NOMO-1 (cell line): ENCODE data around the gene KRT6A.
"Not testable (repeated sequence)": the region's sequence is repeated elsewhere in the genome, so short reads cannot be mapped to it uniquely, and the experiment has no call there.

ENCODE experiments used
- DNase-seq, 2 experiments: peaks; one replicate each; lab custom pipeline; 2025; ENCODE audit not compliant: unreplicated experiment in 2 of 2; lab: John Stamatoyannopoulos, UW

The KRT6A gene

GRCh38 chr12:52506858-52507715 is 14.0 kb upstream of the KRT6A start:
- DNase-seq = no peak

- no peak for DNase-seq
Measured at GRCh38 chr12:52502877-52503276, 9.8 kb upstream of the KRT6A start.

- DNase-seq = no peak
Measured at GRCh38 chr12:52501490-52501889, 8.4 kb upstream of the KRT6A start.

GRCh38 chr12:52500574-52500973 is 7.5 kb upstream of the KRT6A start:
- not testable (repeated sequence) for DNase-seq

DNA sequence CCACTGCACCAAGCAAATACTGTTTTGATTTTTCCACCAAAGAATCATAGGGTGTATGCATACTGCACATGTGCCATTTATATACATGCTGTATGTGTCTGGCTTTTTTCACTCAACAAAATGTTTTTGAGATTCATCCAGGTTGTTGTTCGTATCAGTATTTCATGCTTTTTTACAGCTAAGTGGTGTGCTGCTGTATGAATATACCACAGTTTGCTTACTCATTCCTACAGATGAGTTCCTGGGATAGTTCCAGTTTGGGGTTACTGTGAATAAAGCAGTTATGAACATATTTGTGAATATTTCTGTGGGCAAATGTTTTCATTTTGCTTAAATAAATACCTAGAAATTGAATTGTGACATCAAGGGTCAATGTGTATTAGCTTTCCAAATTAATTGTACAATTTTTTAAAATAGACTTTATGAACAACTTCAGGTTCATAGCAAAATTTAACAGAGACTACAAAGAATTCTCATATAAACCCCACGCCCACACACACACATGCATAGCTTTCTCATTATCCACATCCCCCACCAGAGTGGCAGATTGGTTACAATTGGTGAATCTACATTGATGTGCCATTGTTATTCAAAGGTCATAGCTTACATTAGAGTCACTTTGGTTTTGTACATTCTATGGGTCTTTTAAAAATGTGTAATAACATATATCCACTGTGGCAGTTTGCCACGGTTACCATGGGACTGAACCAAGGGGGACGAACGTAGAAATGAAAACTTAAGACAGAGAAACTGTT is 6.9 kb upstream of the KRT6A start:
- no peak for DNase-seq

DNA sequence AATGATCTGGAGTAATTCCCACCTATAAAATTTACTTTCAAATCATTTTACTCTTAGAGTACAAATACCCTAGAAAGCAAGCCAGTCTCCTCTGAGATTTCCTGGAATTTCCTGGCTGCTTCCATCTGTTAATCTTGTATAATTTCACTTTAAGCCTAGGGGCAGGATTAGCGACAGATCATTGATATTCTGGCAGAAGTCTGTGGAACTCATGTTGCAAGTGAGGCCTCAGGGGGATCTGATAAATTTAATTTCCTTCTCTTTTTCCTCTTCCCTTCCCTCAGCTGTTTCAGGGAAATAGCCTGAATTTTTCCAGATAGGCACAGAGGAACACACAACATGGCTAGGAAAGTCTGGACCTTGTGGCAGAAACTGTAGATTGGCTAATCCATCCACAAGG is 5.9 kb upstream of the KRT6A start:
- no peak for DNase-seq

GRCh38 chr12:52497975-52498374 is 4.9 kb upstream of the KRT6A start:
- no peak for DNase-seq

GRCh38 chr12:52496590-52497071 is 3.6 kb upstream of the KRT6A start:
- DNase-seq = no peak

DNA sequence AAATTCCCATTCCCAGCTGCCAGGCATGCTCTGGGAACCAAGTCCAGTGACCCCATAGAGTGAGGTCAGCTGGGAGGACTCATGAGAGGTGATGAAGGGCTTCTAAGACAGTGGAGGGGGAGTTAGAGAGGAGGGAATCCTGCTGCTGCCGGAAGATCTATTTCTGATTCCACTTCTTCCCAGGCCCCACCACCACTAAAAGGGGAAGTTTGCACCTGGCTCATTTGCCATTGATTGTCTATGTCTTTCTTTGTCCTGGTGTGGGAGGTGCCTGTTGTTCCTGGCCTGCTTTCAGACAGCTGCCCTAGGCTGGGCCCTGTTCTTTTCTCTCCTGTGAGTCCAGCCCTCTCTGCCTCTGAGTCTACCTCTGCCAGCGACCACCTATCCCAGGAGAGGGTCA is 3.0 kb upstream of the KRT6A start:
- DNase-seq = no peak

- DNase-seq = no peak
Measured at GRCh38 chr12:52495389-52495788, 2.3 kb upstream of the KRT6A start.

- DNase-seq = no peak
Measured at GRCh38 chr12:52494518-52494917, 1.5 kb upstream of the KRT6A start.

- DNase-seq = no peak
Measured at GRCh38 chr12:52494100-52494499, 1.0 kb upstream of the KRT6A start.

DNA sequence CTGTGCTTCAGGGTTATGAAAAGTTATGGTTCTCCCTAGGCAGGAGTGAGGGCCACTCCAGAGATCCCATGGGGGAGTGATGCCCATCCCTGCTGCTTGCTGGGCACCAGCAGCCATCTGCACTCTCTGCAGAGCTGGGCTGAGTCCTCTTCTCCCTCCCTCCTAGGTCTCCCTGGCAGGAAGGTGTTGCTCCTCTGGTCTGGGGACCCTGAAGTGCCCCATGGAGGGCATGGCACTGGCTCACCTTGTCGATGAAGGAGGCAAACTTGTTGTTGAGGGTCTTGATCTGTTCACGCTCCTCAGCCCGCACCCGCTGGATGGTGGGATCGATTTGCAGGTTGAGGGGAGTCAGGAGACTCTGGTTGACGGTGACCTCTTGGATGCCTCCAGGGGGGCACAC is 652 bp downstream of the KRT6A start:
- not testable (repeated sequence) for DNase-seq

- DNase-seq = not testable (repeated sequence)
Measured at GRCh38 chr12:52491495-52491894, 1.6 kb downstream of the KRT6A start.

DNA sequence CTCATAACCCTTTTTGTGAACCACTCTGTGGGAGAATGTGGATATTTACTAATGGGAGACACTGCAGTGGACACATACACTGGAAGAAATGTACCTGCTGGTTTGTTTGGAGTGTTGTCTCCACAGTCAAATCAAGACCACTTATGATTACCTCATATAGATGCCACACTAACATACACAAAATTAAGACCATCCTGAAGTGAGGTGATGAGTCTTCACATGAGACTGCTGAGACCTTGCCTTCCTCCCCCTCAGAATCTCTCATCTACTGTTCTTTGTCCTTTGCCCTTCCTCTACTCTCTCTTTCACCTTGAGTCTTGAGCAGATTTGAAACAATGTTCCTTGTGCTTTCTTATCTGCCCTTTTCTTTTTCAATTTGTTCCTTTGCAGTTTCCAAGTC is 4.3 kb downstream of the KRT6A start:
- DNase-seq = no peak

GRCh38 chr12:52487744-52488443 is 5.2 kb downstream of the KRT6A start:
- not testable (repeated sequence) for DNase-seq

DNA sequence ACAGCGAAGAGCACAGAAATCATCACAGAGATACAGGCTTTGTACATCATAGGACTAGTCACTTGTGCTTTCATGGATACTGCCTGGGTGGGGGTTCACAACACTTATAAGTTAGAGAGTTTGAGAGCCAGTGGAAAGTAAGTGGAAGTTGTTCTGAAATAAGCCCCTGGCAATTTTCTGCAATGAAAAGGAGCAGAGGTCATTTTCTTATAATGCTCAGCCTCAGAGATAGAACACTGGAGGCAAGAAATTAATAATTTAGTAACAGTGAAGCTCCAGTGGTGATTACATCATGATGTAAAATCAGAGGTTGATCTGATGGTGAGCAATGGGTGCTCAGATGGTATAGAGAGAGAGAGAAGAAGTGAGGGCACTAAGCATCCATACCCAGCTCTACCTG is 5.8 kb downstream of the KRT6A start:
- no peak for DNase-seq

DNA sequence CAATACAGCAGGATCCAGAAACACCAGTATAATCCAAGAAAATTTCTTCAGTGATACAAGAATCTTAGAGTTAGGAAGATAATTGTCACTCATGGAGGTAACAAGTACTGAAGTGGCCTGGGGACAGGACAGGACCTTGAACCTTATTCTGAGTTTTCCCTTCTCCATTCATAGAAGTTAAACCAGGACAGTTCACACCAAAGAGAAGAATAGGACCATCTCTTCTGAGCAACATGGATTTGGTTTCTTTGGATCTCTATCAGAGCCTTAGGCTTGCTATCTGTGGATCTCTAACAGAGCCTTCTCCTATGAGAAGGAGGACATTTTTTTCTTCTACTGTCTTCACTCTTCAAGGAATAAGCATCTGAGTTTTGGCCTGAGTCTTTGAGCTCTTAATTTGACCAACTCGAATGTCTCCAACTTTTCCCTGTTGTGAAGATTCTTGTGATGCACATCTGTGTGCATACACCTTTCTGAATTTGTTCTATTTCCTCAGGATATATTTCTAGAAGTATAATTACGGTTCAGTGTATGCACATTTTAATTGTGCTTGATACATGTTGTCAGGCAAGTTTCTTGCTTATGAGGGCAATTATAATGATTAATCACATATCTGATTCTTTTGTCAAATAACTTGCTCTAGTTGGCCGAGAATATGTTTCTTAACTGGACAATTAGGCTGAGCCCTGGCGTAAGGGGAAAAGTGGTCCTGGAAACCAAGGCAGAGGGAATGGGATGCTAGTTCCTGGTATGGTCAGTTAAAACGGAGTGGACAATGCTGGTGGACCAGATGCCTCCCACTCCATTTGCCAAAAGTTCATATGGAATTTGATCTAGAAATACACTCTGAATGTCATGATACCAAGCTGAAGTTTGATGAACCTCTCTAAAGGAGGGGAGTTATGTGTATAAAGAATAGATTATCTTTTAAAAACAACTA is 6.6 kb downstream of the KRT6A start:
- no peak for DNase-seq

- DNase-seq = no peak
Measured at GRCh38 chr12:52480073-52480472, 13.0 kb downstream of the KRT6A start.

DNA sequence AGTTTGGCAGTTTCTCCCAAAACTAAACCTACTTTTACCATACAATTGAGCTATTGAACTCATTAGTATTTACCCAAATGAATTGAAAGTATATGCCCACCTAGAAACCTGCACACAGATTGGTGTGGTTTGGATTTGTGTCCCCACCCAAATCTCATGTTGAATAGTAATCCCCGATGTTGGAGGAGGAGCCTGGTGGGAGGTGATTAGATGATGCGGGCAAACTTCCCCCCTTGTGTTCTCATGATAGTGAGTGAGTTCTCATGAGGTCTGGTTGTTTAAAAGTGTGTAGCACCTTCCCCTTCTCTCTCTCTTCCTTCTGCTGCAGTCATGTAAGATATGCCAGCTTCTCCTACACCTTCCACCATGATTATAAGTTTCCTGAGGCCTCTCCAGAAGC is 15.4 kb downstream of the KRT6A start:
- DNase-seq = no peak
